ENCODE results near the gene CEMIP2. TPM values are rescaled to one million over a fixed set of nuclear protein-coding genes. Genes with fewer than 3 reads are reported as not detected.

The CEMIP2 gene
- total RNA-seq, 1 experiment from 2014 or later, result 28.4 TPM

GRCh38 chr9:71690689-71691435, 77.5 kb downstream of the CEMIP2 start:
- H3K4me1 Mint-ChIP-seq (ENCODE audit: low read depth, unreplicated experiment), result no peaks in the 10 kb centered on the region
- CTCF ChIA-PET, result no interaction called here

GRCh38 chr9:71690063-71690688, 78.1 kb downstream of the CEMIP2 start:
- Histone ChIP-seq H3K9me3 (no peaks in the 10 kb centered on the region), H3K4me1 (no peaks in the 10 kb centered on the region), H3K4me3 (ENCODE audit: low read depth, low read length) (no peak overlapping the region), H3K36me3 (ENCODE audit: control insufficient read depth, insufficient read depth, low read length) (no peaks in the 10 kb centered on the region), H3K27me3 (replicated peaks; ENCODE audit: control insufficient read depth, insufficient read depth, low read length) (no peaks in the 10 kb centered on the region)
- H3K4me3 Mint-ChIP-seq (ENCODE audit: unreplicated experiment), result no peak overlapping the region
- intact Hi-C loops (cut with micrococcal nuclease; ENCODE audit: unreplicated experiment), result no loop called here
- POLR2A ChIA-PET, result no interaction called here
- DNase-seq, result no peak
- TF ChIP-seq CTCF (IDR thresholded peaks at IDR 0.05; ENCODE audit: insufficient read depth in 1 of 2, low read depth in 1 of 2, low read length in 1 of 2, severe bottlenecking in 1 of 2, unreplicated experiment in 1 of 2), result no peak
- no peak overlapping the region for H3K27ac Mint-ChIP-seq (ENCODE audit: unreplicated experiment)
- H3K36me3 Mint-ChIP-seq (ENCODE audit: insufficient read depth, unreplicated experiment), result peaks cover 31% of the 10 kb centered on the region
- no TSS peak for BruUV-seq (replicated peaks)
- CTCF ChIA-PET, result no interaction called here
- no peaks in the 10 kb centered on the region for H3K4me1 Mint-ChIP-seq (ENCODE audit: low read depth, unreplicated experiment)
- H3K9me3 Mint-ChIP-seq (ENCODE audit: unreplicated experiment), result no peaks in the 10 kb centered on the region
- no peaks in the 10 kb centered on the region for H3K27me3 Mint-ChIP-seq (ENCODE audit: insufficient read depth, unreplicated experiment)

More at GRCh38 chr9:71690689-71691435, 77.5 kb downstream of the CEMIP2 start:
- Mint-ChIP-seq H3K9me3 (ENCODE audit: unreplicated experiment) (no peaks in the 10 kb centered on the region), H3K36me3 (ENCODE audit: insufficient read depth, unreplicated experiment) (peaks cover 26% of the 10 kb centered on the region), H3K4me3 (ENCODE audit: unreplicated experiment) (no peak overlapping the region), H3K27me3 (ENCODE audit: insufficient read depth, unreplicated experiment) (no peaks in the 10 kb centered on the region), H3K27ac (ENCODE audit: unreplicated experiment) (no peak overlapping the region)
- no peaks in the 10 kb centered on the region for H3K36me3 ChIP-seq (ENCODE audit: control insufficient read depth, insufficient read depth, low read length)
- DNase-seq, result no peak
- BruUV-seq (replicated peaks), result no TSS peak
- POLR2A ChIA-PET, result no interaction called here
- no peak overlapping the region for H3K4me3 ChIP-seq (ENCODE audit: low read depth, low read length)
- no peaks in the 10 kb centered on the region for H3K9me3 ChIP-seq
- H3K27me3 ChIP-seq (replicated peaks; ENCODE audit: control insufficient read depth, insufficient read depth, low read length), result no peaks in the 10 kb centered on the region
- intact Hi-C loops (cut with micrococcal nuclease; ENCODE audit: unreplicated experiment), result no loop called here
- no peak for TF ChIP-seq CTCF (IDR thresholded peaks at IDR 0.05; ENCODE audit: insufficient read depth in 1 of 2, low read depth in 1 of 2, low read length in 1 of 2, severe bottlenecking in 1 of 2, unreplicated experiment in 1 of 2)
- no peaks in the 10 kb centered on the region for H3K4me1 ChIP-seq

- Mint-ChIP-seq H3K4me3 (ENCODE audit: unreplicated experiment) (no peak overlapping the region), H3K36me3 (ENCODE audit: insufficient read depth, unreplicated experiment) (peaks cover 29% of the 10 kb centered on the region), H3K9me3 (ENCODE audit: unreplicated experiment) (no peaks in the 10 kb centered on the region), H3K27me3 (ENCODE audit: insufficient read depth, unreplicated experiment) (no peaks in the 10 kb centered on the region), H3K27ac (ENCODE audit: unreplicated experiment) (no peak overlapping the region), H3K4me1 (ENCODE audit: low read depth, unreplicated experiment) (no peaks in the 10 kb centered on the region)
- CTCF ChIA-PET, result no interaction called here
- POLR2A ChIA-PET, result no interaction called here
- no peaks in the 10 kb centered on the region for H3K4me1 ChIP-seq
- intact Hi-C loops (cut with micrococcal nuclease; ENCODE audit: unreplicated experiment), result loop anchor here (10.0 kb wide), 1 partner anchor 83 kb away; no protein-coding TSS in a partner anchor
- TF ChIP-seq CTCF (IDR thresholded peaks at IDR 0.05; ENCODE audit: insufficient read depth in 1 of 2, low read depth in 1 of 2, low read length in 1 of 2, severe bottlenecking in 1 of 2, unreplicated experiment in 1 of 2), result no peak
- no peak overlapping the region for H3K4me3 ChIP-seq (ENCODE audit: low read depth, low read length)
- no peaks in the 10 kb centered on the region for H3K9me3 ChIP-seq
- DNase-seq, result no peak
- no peaks in the 10 kb centered on the region for H3K27me3 ChIP-seq (replicated peaks; ENCODE audit: control insufficient read depth, insufficient read depth, low read length)
- BruUV-seq (replicated peaks), result no TSS peak
- H3K36me3 ChIP-seq (ENCODE audit: control insufficient read depth, insufficient read depth, low read length), result no peaks in the 10 kb centered on the region
Measured at GRCh38 chr9:71687676-71688075, 80.6 kb downstream of the CEMIP2 start.

Measured in Caco-2 (cell line).